ENCODE measurements around the gene RBM26. TPM values are rescaled to one million over a fixed set of nuclear protein-coding genes. Genes with fewer than 3 reads are reported as not detected.

RBM26 gene
- total RNA-seq, 1 experiment from 2014 or later = 65.7 TPM

DNA sequence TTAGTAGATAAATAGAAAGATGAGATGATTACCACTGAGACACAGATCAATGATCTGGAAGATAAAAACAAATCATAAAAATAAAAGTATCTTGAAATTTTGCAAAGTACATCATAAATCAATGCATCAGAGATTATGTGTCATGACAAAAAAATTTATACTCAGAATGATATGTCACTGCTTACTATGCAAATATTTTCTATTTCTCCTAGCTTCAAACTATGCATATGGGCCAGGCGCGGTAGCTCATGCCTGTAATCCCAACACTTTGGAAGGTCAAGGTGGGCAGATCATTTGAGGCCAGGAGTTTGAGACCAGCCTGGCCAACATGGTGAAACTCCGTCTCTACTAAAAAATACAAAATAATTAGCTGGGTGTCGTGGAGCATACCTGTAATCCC is 17.3 kb upstream of the RBM26 start:
- no peak for DNase-seq (ENCODE audit: low spot score)
- Histone ChIP-seq H3K4me3 (ENCODE audit: low read depth, low read length, poor library complexity, severe bottlenecking) (no peak overlapping the region), H3K27me3 (replicated peaks; ENCODE audit: insufficient read depth, low read depth, low read length, poor library complexity) (no peaks in the 10 kb centered on the region), H3K4me1 (ENCODE audit: insufficient read depth, low read length, poor library complexity, severe bottlenecking) (no peaks in the 10 kb centered on the region), H3K9me3 (ENCODE audit: low read depth, low read length, poor library complexity, severe bottlenecking) (no peaks in the 10 kb centered on the region), H3K36me3 (ENCODE audit: insufficient read depth, low read length, poor library complexity, severe bottlenecking) (no peaks in the 10 kb centered on the region), H3K27ac (ENCODE audit: low read depth, low read length, poor library complexity, severe bottlenecking) (no peak overlapping the region)
- no peak for TF ChIP-seq EZH2 (IDR thresholded peaks at IDR 0.05; ENCODE audit: borderline replicate concordance, low read depth, low read length, poor library complexity, severe bottlenecking)
- TF ChIP-seq, protein P1, sequence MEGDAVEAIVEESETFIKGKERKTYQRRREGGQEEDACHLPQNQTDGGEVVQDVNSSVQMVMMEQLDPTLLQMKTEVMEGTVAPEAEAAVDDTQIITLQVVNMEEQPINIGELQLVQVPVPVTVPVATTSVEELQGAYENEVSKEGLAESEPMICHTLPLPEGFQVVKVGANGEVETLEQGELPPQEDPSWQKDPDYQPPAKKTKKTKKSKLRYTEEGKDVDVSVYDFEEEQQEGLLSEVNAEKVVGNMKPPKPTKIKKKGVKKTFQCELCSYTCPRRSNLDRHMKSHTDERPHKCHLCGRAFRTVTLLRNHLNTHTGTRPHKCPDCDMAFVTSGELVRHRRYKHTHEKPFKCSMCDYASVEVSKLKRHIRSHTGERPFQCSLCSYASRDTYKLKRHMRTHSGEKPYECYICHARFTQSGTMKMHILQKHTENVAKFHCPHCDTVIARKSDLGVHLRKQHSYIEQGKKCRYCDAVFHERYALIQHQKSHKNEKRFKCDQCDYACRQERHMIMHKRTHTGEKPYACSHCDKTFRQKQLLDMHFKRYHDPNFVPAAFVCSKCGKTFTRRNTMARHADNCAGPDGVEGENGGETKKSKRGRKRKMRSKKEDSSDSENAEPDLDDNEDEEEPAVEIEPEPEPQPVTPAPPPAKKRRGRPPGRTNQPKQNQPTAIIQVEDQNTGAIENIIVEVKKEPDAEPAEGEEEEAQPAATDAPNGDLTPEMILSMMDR (conservative IDR thresholded peaks at IDR 0.05; ENCODE audit: low read depth, low read length) = no peak
- CTCF ChIA-PET = interaction anchor here (0.7 to 1.2 kb wide), 2 partner anchors 55 to 121 kb away, joined by 3 read pairs; no protein-coding TSS in a partner anchor
- intact Hi-C loops (cut with micrococcal nuclease; ENCODE audit: unreplicated experiment) = loop anchor here (10.0 kb wide), 1 partner anchor 1591 kb away; no protein-coding TSS in a partner anchor
- POLR2A ChIA-PET (ENCODE audit: low non-redundant PET) = no interaction called here
- no TSS peak for BruUV-seq (replicated peaks)

DNA sequence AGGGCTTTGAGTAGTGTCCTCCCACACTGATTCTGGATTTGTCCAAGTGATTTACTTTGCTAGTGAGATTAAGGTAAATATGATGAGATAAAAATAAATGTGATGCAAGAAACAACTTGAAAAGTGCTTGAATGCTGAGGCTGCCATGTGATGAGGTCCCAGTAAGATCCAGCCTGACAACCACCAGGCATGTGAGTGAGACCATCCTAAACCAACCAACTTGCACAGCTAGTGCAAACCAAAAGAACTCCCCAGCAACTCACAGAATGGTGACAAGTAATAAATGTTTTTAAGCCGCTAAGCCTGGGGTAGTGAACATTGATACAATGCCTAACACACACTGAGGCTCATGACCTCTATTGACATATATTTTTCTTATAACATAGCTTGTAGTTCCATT is 13.3 kb upstream of the RBM26 start:
- ChIA-PET CTCF (no interaction called here), POLR2A (ENCODE audit: low non-redundant PET) (no interaction called here)
- Histone ChIP-seq H3K4me1 (ENCODE audit: insufficient read depth, low read length, poor library complexity, severe bottlenecking) (no peaks in the 10 kb centered on the region), H3K4me3 (ENCODE audit: low read depth, low read length, poor library complexity, severe bottlenecking) (no peak overlapping the region), H3K9me3 (ENCODE audit: low read depth, low read length, poor library complexity, severe bottlenecking) (no peaks in the 10 kb centered on the region), H3K36me3 (ENCODE audit: insufficient read depth, low read length, poor library complexity, severe bottlenecking) (no peaks in the 10 kb centered on the region), H3K27ac (ENCODE audit: low read depth, low read length, poor library complexity, severe bottlenecking) (no peak overlapping the region), H3K27me3 (replicated peaks; ENCODE audit: insufficient read depth, low read depth, low read length, poor library complexity) (no peaks in the 10 kb centered on the region)
- intact Hi-C loops (cut with micrococcal nuclease; ENCODE audit: unreplicated experiment) = no loop called here
- no peak for TF ChIP-seq EZH2 (IDR thresholded peaks at IDR 0.05; ENCODE audit: borderline replicate concordance, low read depth, low read length, poor library complexity, severe bottlenecking)
- TF ChIP-seq, protein P1 (conservative IDR thresholded peaks at IDR 0.05; ENCODE audit: low read depth, low read length) = no peak
- no TSS peak for BruUV-seq (replicated peaks)
- DNase-seq (ENCODE audit: low spot score) = no peak

DNA sequence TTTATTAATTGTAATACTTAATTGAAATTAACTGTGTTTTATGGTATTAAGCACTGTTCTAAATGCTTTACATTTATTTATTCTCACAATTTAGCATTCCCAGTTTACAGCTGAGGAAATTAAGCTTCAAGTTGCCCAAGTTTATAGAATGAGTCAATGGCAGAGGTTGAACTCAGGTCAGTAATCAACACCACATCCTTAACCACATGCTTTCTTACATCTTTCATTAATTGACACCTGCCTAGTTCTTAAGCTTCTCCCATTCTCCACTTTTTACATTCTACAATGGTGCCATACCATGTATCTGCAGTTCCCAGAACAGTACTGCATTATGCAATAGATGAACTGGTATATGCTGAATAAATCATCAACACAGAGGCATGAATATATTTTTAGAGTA is 11.7 kb upstream of the RBM26 start:
- ChIA-PET CTCF (no interaction called here), POLR2A (ENCODE audit: low non-redundant PET) (no interaction called here)
- H3K4me3 ChIP-seq (ENCODE audit: low read depth, low read length, poor library complexity, severe bottlenecking) = no peak overlapping the region
- H3K4me1 ChIP-seq (ENCODE audit: insufficient read depth, low read length, poor library complexity, severe bottlenecking) = no peaks in the 10 kb centered on the region
- no peak for TF ChIP-seq EZH2 (IDR thresholded peaks at IDR 0.05; ENCODE audit: borderline replicate concordance, low read depth, low read length, poor library complexity, severe bottlenecking)
- TF ChIP-seq, protein P1 (conservative IDR thresholded peaks at IDR 0.05; ENCODE audit: low read depth, low read length) = no peak
- intact Hi-C loops (cut with micrococcal nuclease; ENCODE audit: unreplicated experiment) = no loop called here
- no peak for DNase-seq (ENCODE audit: low spot score)
- H3K36me3 ChIP-seq (ENCODE audit: insufficient read depth, low read length, poor library complexity, severe bottlenecking) = no peaks in the 10 kb centered on the region
- H3K27me3 ChIP-seq (replicated peaks; ENCODE audit: insufficient read depth, low read depth, low read length, poor library complexity) = no peaks in the 10 kb centered on the region
- no peak overlapping the region for H3K27ac ChIP-seq (ENCODE audit: low read depth, low read length, poor library complexity, severe bottlenecking)
- H3K9me3 ChIP-seq (ENCODE audit: low read depth, low read length, poor library complexity, severe bottlenecking) = no peaks in the 10 kb centered on the region
- no TSS peak for BruUV-seq (replicated peaks)
